ENCODE results near the gene POLR2M.

The POLR2M gene

GRCh38 chr15:57683481-57683880 is 23.0 kb upstream of the POLR2M start:
- TF ChIP-seq EZH2phosphoT487 (conservative IDR thresholded peaks at IDR 0.05; ENCODE audit: low read length) (no peak), CTCF (IDR thresholded peaks at IDR 0.05; ENCODE audit: insufficient read depth, low read length, poor library complexity, severe bottlenecking) (no peak)
- H3F3A ChIP-seq (ENCODE audit: insufficient read depth), result no peaks in the 10 kb centered on the region
- no peaks in the 10 kb centered on the region for H3K36me3 ChIP-seq (ENCODE audit: low read length)

GRCh38 chr15:57684491-57685151 is 21.9 kb upstream of the POLR2M start:
- TF ChIP-seq CTCF (IDR thresholded peaks at IDR 0.05; ENCODE audit: insufficient read depth, low read length, poor library complexity, severe bottlenecking) (no peak), EZH2phosphoT487 (conservative IDR thresholded peaks at IDR 0.05; ENCODE audit: low read length) (no peak)
- Histone ChIP-seq H3K9me3 (ENCODE audit: insufficient read depth, low read length) (no peaks in the 10 kb centered on the region), H3F3A (ENCODE audit: insufficient read depth) (no peaks in the 10 kb centered on the region), H2AFZ (ENCODE audit: low read depth, low read length, severe bottlenecking) (no peak overlapping the region), H3K36me3 (ENCODE audit: low read length) (no peaks in the 10 kb centered on the region), H3K9ac (ENCODE audit: low read length) (no peak overlapping the region), H4K20me1 (ENCODE audit: low read depth, low read length) (no peaks in the 10 kb centered on the region), H3K27me3 (ENCODE audit: low read length) (no peaks in the 10 kb centered on the region), H3K4me3 (ENCODE audit: insufficient read depth, low read length, poor library complexity, severe bottlenecking) (no peak overlapping the region), H3K79me2 (ENCODE audit: insufficient read depth, low read length) (no peaks in the 10 kb centered on the region), H3K27ac (ENCODE audit: low read depth, low read length) (no peak overlapping the region), H3K4me2 (ENCODE audit: low read depth, low read length, poor library complexity, severe bottlenecking) (no peak overlapping the region), H3K9me2 (replicated peaks; ENCODE audit: insufficient read depth, low read length) (no peaks in the 10 kb centered on the region)

More at GRCh38 chr15:57683481-57683880, 23.0 kb upstream of the POLR2M start:
- H2AFZ ChIP-seq (ENCODE audit: low read depth, low read length, severe bottlenecking), result no peak overlapping the region
- no peaks in the 10 kb centered on the region for H3K9me2 ChIP-seq (replicated peaks; ENCODE audit: insufficient read depth, low read length)
- no peak overlapping the region for H3K9ac ChIP-seq (ENCODE audit: low read length)
- no peaks in the 10 kb centered on the region for H3K27me3 ChIP-seq (ENCODE audit: low read length)
- no peak overlapping the region for H3K27ac ChIP-seq (ENCODE audit: low read depth, low read length)
- no peak overlapping the region for H3K4me2 ChIP-seq (ENCODE audit: low read depth, low read length, poor library complexity, severe bottlenecking)
- no peaks in the 10 kb centered on the region for H4K20me1 ChIP-seq (ENCODE audit: low read depth, low read length)
- H3K79me2 ChIP-seq (ENCODE audit: insufficient read depth, low read length), result no peaks in the 10 kb centered on the region
- H3K4me3 ChIP-seq (ENCODE audit: insufficient read depth, low read length, poor library complexity, severe bottlenecking), result no peak overlapping the region
- no peaks in the 10 kb centered on the region for H3K9me3 ChIP-seq (ENCODE audit: insufficient read depth, low read length)

- Histone ChIP-seq H3K27me3 (ENCODE audit: low read length) (no peaks in the 10 kb centered on the region), H3F3A (ENCODE audit: insufficient read depth) (no peaks in the 10 kb centered on the region), H3K4me2 (ENCODE audit: low read depth, low read length, poor library complexity, severe bottlenecking) (no peak overlapping the region), H3K79me2 (ENCODE audit: insufficient read depth, low read length) (no peaks in the 10 kb centered on the region), H3K27ac (ENCODE audit: low read depth, low read length) (no peak overlapping the region), H3K9me3 (ENCODE audit: insufficient read depth, low read length) (no peaks in the 10 kb centered on the region), H3K9ac (ENCODE audit: low read length) (no peak overlapping the region), H3K36me3 (ENCODE audit: low read length) (no peaks in the 10 kb centered on the region), H3K9me2 (replicated peaks; ENCODE audit: insufficient read depth, low read length) (no peaks in the 10 kb centered on the region), H2AFZ (ENCODE audit: low read depth, low read length, severe bottlenecking) (no peak overlapping the region), H3K4me3 (ENCODE audit: insufficient read depth, low read length, poor library complexity, severe bottlenecking) (no peak overlapping the region), H4K20me1 (ENCODE audit: low read depth, low read length) (no peaks in the 10 kb centered on the region)
- no peak for TF ChIP-seq EZH2phosphoT487 (conservative IDR thresholded peaks at IDR 0.05; ENCODE audit: low read length)
Observed at GRCh38 chr15:57685306-57686095, 21.0 kb upstream of the POLR2M start.

- Histone ChIP-seq H3K9ac (ENCODE audit: low read length) (no peak overlapping the region), H2AFZ (ENCODE audit: low read depth, low read length, severe bottlenecking) (no peak overlapping the region), H4K20me1 (ENCODE audit: low read depth, low read length) (no peaks in the 10 kb centered on the region), H3K9me3 (ENCODE audit: insufficient read depth, low read length) (no peaks in the 10 kb centered on the region), H3K36me3 (ENCODE audit: low read length) (no peaks in the 10 kb centered on the region), H3F3A (ENCODE audit: insufficient read depth) (no peaks in the 10 kb centered on the region), H3K4me3 (ENCODE audit: insufficient read depth, low read length, poor library complexity, severe bottlenecking) (no peak overlapping the region), H3K4me2 (ENCODE audit: low read depth, low read length, poor library complexity, severe bottlenecking) (no peak overlapping the region), H3K27ac (ENCODE audit: low read depth, low read length) (no peak overlapping the region), H3K27me3 (ENCODE audit: low read length) (no peaks in the 10 kb centered on the region), H3K9me2 (replicated peaks; ENCODE audit: insufficient read depth, low read length) (no peaks in the 10 kb centered on the region), H3K79me2 (ENCODE audit: insufficient read depth, low read length) (no peaks in the 10 kb centered on the region)
- TF ChIP-seq CTCF (IDR thresholded peaks at IDR 0.05; ENCODE audit: insufficient read depth, low read length, poor library complexity, severe bottlenecking) (no peak), EZH2phosphoT487 (conservative IDR thresholded peaks at IDR 0.05; ENCODE audit: low read length) (no peak)
Observed at GRCh38 chr15:57686657-57687056, 19.9 kb upstream of the POLR2M start.

Measured in SU-DHL-6 (cell line).